Astrocyte (in vitro differentiated cells and primary cell): ENCODE results near the gene BIRC7.

Source experiments
- CTCF ChIP-seq: IDR thresholded peaks from 2 replicates; pipeline ENCODE4 v1.5.1; 2011; ENCODE audit warnings: low read depth, mild to moderate bottlenecking, inconsistent platforms, low read length, moderate library complexity; ENCODE audit not compliant: insufficient read depth
- EZH2 ChIP-seq: IDR thresholded peaks from 2 replicates; pipeline ENCODE4 v1.6.1; 2012; ENCODE audit warnings: mild to moderate bottlenecking, low read length, inconsistent platforms; ENCODE audit not compliant: insufficient read depth

GRCh38 chr20:63212792-63213191, 22.9 kb upstream of the BIRC7 start:
- TF ChIP-seq CTCF (no peak), EZH2 (no peak)
